Measurements from ENCODE around the gene TENT5D. TPM values are rescaled to one million over a fixed set of nuclear protein-coding genes. Genes with fewer than 3 reads are reported as not detected.

The TENT5D gene
- total RNA-seq, 1 experiment from 2014 or later = not detected

GRCh38 chrX:80486299-80486698 lies 66.1 kb downstream of the TENT5D start:
- TF ChIP-seq CTCF (conservative IDR thresholded peaks at IDR 0.05) (no peak), EZH2 (IDR thresholded peaks at IDR 0.05; ENCODE audit: low read depth) (no peak)
- intact Hi-C loops (cut with micrococcal nuclease; ENCODE audit: unreplicated experiment) = no loop called here
- Histone ChIP-seq H2AFZ (no peak overlapping the region), H3F3A (ENCODE audit: insufficient read depth, low read depth) (no peaks in the 10 kb centered on the region), H3K27ac (no peak overlapping the region), H3K9me2 (ENCODE audit: insufficient read depth) (no peaks in the 10 kb centered on the region), H3K4me1 (replicated peaks; ENCODE audit: insufficient read depth) (no peaks in the 10 kb centered on the region), H3K9me3 (ENCODE audit: insufficient read depth, low read depth) (no peaks in the 10 kb centered on the region), H3K79me2 (ENCODE audit: low read depth) (no peaks in the 10 kb centered on the region), H3K4me2 (no peak overlapping the region), H3K27me3 (ENCODE audit: insufficient read depth, low read depth) (no peaks in the 10 kb centered on the region), H4K20me1 (ENCODE audit: insufficient read depth) (no peaks in the 10 kb centered on the region), H3K4me3 (no peak overlapping the region), H3K36me3 (ENCODE audit: low read depth) (no peaks in the 10 kb centered on the region)
- ChIA-PET CTCF (no interaction called here), POLR2A (ENCODE audit: unreplicated experiment) (no interaction called here)
- BruUV-seq (replicated peaks) = no TSS peak
- no peak for DNase-seq

GRCh38 chrX:80489166-80489565 lies 68.9 kb downstream of the TENT5D start:
- no TSS peak for BruUV-seq (replicated peaks)
- POLR2A ChIA-PET (ENCODE audit: unreplicated experiment) = no interaction called here
- intact Hi-C loops (cut with micrococcal nuclease; ENCODE audit: unreplicated experiment) = no loop called here

More at GRCh38 chrX:80489166-80489565, 68.9 kb downstream of the TENT5D start:
- Histone ChIP-seq H3K9me2 (ENCODE audit: insufficient read depth) (no peaks in the 10 kb centered on the region), H3K4me2 (no peak overlapping the region), H3K27me3 (ENCODE audit: insufficient read depth, low read depth) (no peaks in the 10 kb centered on the region), H3K4me3 (no peak overlapping the region), H3K79me2 (ENCODE audit: low read depth) (no peaks in the 10 kb centered on the region), H3F3A (ENCODE audit: insufficient read depth, low read depth) (no peaks in the 10 kb centered on the region), H3K27ac (no peak overlapping the region), H4K20me1 (ENCODE audit: insufficient read depth) (no peaks in the 10 kb centered on the region), H3K9me3 (ENCODE audit: insufficient read depth, low read depth) (no peaks in the 10 kb centered on the region), H3K4me1 (replicated peaks; ENCODE audit: insufficient read depth) (no peaks in the 10 kb centered on the region), H3K36me3 (ENCODE audit: low read depth) (no peaks in the 10 kb centered on the region), H2AFZ (no peak overlapping the region)
- DNase-seq = no peak
- TF ChIP-seq EZH2 (IDR thresholded peaks at IDR 0.05; ENCODE audit: low read depth) (no peak), CTCF (conservative IDR thresholded peaks at IDR 0.05) (no peak)
- CTCF ChIA-PET = no interaction called here
